GM18508 (cell line): Measurements from ENCODE around the gene TNIK.
"Not testable (repeated sequence)": the region's sequence is repeated elsewhere in the genome, so short reads cannot be mapped to it uniquely, and the experiment has no call there.

Experiments
- ATAC-seq: cut with Tn5 transposase; IDR thresholded peaks from one replicate; pipeline ENCODE4 v1.9.1; 2021; ENCODE audit warnings: moderate number of reproducible peaks; ENCODE audit not compliant: insufficient read depth, unreplicated experiment

TNIK gene

GRCh38 chr3:171390051-171390941, 69.9 kb downstream of the TNIK start:
- ATAC-seq: no peak

- no peak for ATAC-seq
Observed at GRCh38 chr3:171389491-171389890, 70.7 kb downstream of the TNIK start.

- ATAC-seq: no peak
Observed at GRCh38 chr3:171388527-171388926, 71.7 kb downstream of the TNIK start.

GRCh38 chr3:171387062-171387461, 73.1 kb downstream of the TNIK start:
- ATAC-seq: no peak

GRCh38 chr3:171385086-171385485, 75.1 kb downstream of the TNIK start:
- no peak for ATAC-seq

- ATAC-seq: no peak
Observed at GRCh38 chr3:171384101-171384891, 75.9 kb downstream of the TNIK start.

GRCh38 chr3:171383206-171384018, 76.8 kb downstream of the TNIK start:
- no peak for ATAC-seq

- not testable (repeated sequence) for ATAC-seq
Observed at GRCh38 chr3:171382347-171382746, 77.9 kb downstream of the TNIK start.

GRCh38 chr3:171380711-171381425, 79.3 kb downstream of the TNIK start:
- ATAC-seq: no peak

GRCh38 chr3:171379961-171380483, 80.2 kb downstream of the TNIK start:
- no peak for ATAC-seq

GRCh38 chr3:171379281-171379680, 80.9 kb downstream of the TNIK start:
- ATAC-seq: no peak

GRCh38 chr3:171378586-171378985, 81.6 kb downstream of the TNIK start:
- no peak for ATAC-seq

GRCh38 chr3:171377859-171378258, 82.3 kb downstream of the TNIK start:
- no peak for ATAC-seq

- ATAC-seq: no peak
Observed at GRCh38 chr3:171376596-171376947, 83.6 kb downstream of the TNIK start.

- ATAC-seq: no peak
Observed at GRCh38 chr3:171375666-171376595, 84.3 kb downstream of the TNIK start.

- ATAC-seq: no peak
Observed at GRCh38 chr3:171374661-171375285, 85.4 kb downstream of the TNIK start.

GRCh38 chr3:171374260-171374659, 85.9 kb downstream of the TNIK start:
- no peak for ATAC-seq

- ATAC-seq: no peak
Observed at GRCh38 chr3:171373711-171374110, 86.5 kb downstream of the TNIK start.
